ENCODE measurements around the gene HNRNPL.
"Not testable (repeated sequence)": the region's sequence is repeated elsewhere in the genome, so short reads cannot be mapped to it uniquely, and the experiment has no call there.

- not testable (repeated sequence) for TF ChIP-seq EZH2phosphoT487 (IDR thresholded peaks at IDR 0.05; ENCODE audit: insufficient read depth, low read depth); EZH2 (IDR thresholded peaks at IDR 0.05; ENCODE audit: insufficient read depth, poor library complexity, severe bottlenecking)
These were observed 28.5 kb downstream of the HNRNPL start for GRCh38 chr19:38821230-38821825.
